ENCODE results near the gene WNT5B. TPM values are rescaled to one million over a fixed set of nuclear protein-coding genes. Genes with fewer than 3 reads are reported as not detected.
"Not testable (repeated sequence)": the region's sequence is repeated elsewhere in the genome, so short reads cannot be mapped to it uniquely, and the experiment has no call there.

WNT5B gene
- total and polyA plus RNA-seq, 10 donors: 1.1 to 8.7 (median 4.4) TPM

- H3K27ac ChIP-seq: peak overlapping the region; percentile 74 to 97 (median 94)
- no peaks in the 10 kb centered on the region for H3K27me3 ChIP-seq (replicated peaks in 1 of 7)
- peak overlapping the region; percentile 52 to 84 (median 79) for H3K4me3 ChIP-seq
- peaks cover 17 to 67% (median 42%) of the 10 kb centered on the region in 6 donors for H3K4me1 ChIP-seq
- 0 to 1% (median 1%) methylated on average over 14 to 56 of the region's 56 CpGs for WGBS, 5 donors
- H3K9me3 ChIP-seq: no peaks in the 10 kb centered on the region
- TF ChIP-seq CTCF (IDR thresholded peaks at IDR 0.05 in 8 of 11, conservative IDR thresholded peaks at IDR 0.05 in 3 of 11) (no peak), POLR2A (IDR thresholded peaks at IDR 0.05) (no peak), POLR2AphosphoS5 (IDR thresholded peaks at IDR 0.05) (no peak)
- DNase-seq: peak; percentile 93
- H3K36me3 ChIP-seq: no peaks in the 10 kb centered on the region
- intact Hi-C loops (cut with DNase I; ENCODE audit: low total_unique reads): no loop called here
These were observed 62.3 kb downstream of the WNT5B start for GRCh38 chr12:1691123-1692007.

- peak overlapping the region in 1 of 8 donors; percentile 97 for H3K27ac ChIP-seq
- no peaks in the 10 kb centered on the region for H3K27me3 ChIP-seq (replicated peaks in 1 of 7)
- intact Hi-C loops (cut with DNase I; ENCODE audit: low total_unique reads): no loop called here
- TF ChIP-seq CTCF (IDR thresholded peaks at IDR 0.05 in 8 of 11, conservative IDR thresholded peaks at IDR 0.05 in 3 of 11): no peak
- no peak for TF ChIP-seq POLR2A (IDR thresholded peaks at IDR 0.05)
- DNase-seq: no peak
- H3K4me1 ChIP-seq: peaks cover 24 to 76% (median 51%) of the 10 kb centered on the region in 6 donors
- no peaks in the 10 kb centered on the region for H3K36me3 ChIP-seq
- H3K4me3 ChIP-seq: peak overlapping the region in 6 of 8 donors; percentile 74 to 84 (median 82)
- H3K9me3 ChIP-seq: no peaks in the 10 kb centered on the region
- 22 to 53% (median 38%) methylated on average over 4 of the region's 4 CpGs for WGBS, 5 donors
These were observed 63.2 kb downstream of the WNT5B start for GRCh38 chr12:1692226-1692625.

GRCh38 chr12:1692895-1693610, 64.0 kb downstream of the WNT5B start:
- intact Hi-C loops (cut with DNase I; ENCODE audit: low total_unique reads): no loop called here
- no peak for TF ChIP-seq CTCF (IDR thresholded peaks at IDR 0.05 in 8 of 11, conservative IDR thresholded peaks at IDR 0.05 in 3 of 11)
- no peak for TF ChIP-seq POLR2AphosphoS5 (IDR thresholded peaks at IDR 0.05)
- TF ChIP-seq POLR2A (IDR thresholded peaks at IDR 0.05): no peak

GRCh38 chr12:1695097-1695496, 66.1 kb downstream of the WNT5B start:
- H3K9me3 ChIP-seq; DNase-seq; H3K36me3 ChIP-seq; H3K27ac ChIP-seq; H3K4me3 ChIP-seq; H3K27me3 ChIP-seq (replicated peaks in 1 of 7); intact Hi-C loops (cut with DNase I; ENCODE audit: low total_unique reads): not testable (repeated sequence)
- WGBS, 5 donors: 85 to 97% (median 96%) methylated on average over 8 of the region's 8 CpGs
- peaks cover 25 to 93% (median 58%) of the 10 kb centered on the region in 6 donors for H3K4me1 ChIP-seq

More at GRCh38 chr12:1692895-1693610, 64.0 kb downstream of the WNT5B start:
- H3K4me3 ChIP-seq: peak overlapping the region in 1 of 8 donors; percentile 18
- no peak for DNase-seq
- no peaks in the 10 kb centered on the region for H3K27me3 ChIP-seq (replicated peaks in 1 of 7)
- H3K36me3 ChIP-seq: no peaks in the 10 kb centered on the region
- H3K4me1 ChIP-seq: peaks cover 25 to 84% (median 59%) of the 10 kb centered on the region in 6 donors
- H3K9me3 ChIP-seq: no peaks in the 10 kb centered on the region
- H3K27ac ChIP-seq: peak overlapping the region in 3 of 8 donors; percentile 13 to 97 (median 16)
- WGBS, 5 donors: 65 to 74% (median 68%) methylated on average over 15 of the region's 15 CpGs
